ENCODE data around the gene SBF1.

SBF1 gene

DNA sequence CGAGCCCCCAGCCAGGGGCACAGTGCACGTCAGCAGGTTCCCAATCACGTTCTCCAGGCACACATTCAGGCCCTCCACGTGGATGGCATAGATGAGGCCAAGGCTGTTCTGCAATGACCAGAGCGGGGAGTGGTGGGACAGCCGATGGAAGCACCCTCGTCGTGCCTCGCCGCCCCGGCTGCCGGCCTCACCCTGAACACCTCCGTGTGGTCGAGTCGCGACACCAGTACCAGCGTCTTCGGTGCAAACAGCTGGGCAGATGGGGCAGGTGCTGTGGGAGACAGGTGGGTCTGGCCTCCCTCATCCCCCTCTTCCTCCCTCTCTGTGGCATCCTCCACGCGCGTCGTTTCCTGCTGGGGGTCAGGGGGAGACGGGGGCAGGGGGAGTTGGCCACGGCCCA lies 7.5 kb downstream of the SBF1 start:
- FAIRE-seq: no peak

DNA sequence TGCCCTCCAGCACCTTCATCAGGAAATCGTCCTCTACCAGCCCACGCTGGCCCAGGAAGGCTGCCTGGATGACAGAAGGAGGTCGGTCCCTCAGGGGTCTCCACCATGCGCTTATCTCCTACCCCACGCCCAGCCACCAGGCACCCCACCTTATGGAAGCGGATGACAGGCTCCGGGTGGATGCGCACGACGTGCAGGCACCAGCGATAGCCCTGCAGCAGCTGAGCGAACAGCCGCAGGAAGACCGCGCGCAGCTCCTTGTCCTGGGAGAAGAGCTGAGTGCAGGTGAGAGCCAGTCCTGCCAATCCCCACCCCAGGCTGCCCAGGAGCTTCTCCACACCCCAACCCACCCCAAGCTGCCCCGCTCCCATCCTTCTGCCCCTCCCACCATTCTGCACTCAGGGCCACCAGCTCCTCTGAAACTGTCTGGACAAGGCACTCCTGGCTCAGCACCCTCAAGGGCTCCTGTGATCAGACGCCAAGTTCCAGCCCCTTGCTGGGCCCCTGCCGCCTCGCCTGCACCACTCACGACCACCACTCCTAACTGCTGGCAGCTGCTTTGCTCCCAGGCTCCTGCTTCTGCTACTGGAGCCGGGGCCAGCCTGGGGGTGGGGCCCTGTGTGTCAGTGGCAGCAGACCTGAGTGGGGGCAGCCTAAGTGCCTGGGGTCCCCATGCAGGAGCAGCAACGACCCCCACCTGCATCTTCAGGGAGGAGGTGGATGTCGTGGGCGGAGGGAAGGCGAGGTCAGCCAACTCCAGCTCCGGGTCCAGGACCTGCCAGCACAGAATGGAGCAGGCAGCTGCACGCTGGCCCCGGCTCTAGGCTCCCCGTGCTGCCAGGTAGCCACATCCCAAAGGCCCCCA lies 9.5 kb downstream of the SBF1 start:
- no peak for FAIRE-seq

DNA sequence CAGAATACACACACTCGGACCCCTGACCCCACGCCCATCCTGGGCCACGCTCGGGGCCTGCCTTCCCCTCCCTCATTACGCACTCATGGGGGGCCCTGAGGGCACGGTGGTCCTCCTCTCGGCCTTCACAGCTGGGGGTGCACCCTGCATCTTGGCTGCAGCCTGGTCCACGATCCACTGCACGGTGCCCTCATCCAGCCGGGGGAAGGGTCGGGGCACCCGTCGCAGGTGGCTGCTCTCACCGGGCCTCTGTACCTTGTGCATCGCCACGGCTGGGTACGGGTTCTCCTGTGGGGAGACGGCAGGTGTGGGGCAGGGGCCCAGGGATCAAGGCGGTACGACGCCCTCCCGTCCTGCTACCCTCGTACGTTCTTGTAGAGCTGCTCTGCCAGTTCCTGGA lies 10.4 kb downstream of the SBF1 start:
- no peak for FAIRE-seq

DNA sequence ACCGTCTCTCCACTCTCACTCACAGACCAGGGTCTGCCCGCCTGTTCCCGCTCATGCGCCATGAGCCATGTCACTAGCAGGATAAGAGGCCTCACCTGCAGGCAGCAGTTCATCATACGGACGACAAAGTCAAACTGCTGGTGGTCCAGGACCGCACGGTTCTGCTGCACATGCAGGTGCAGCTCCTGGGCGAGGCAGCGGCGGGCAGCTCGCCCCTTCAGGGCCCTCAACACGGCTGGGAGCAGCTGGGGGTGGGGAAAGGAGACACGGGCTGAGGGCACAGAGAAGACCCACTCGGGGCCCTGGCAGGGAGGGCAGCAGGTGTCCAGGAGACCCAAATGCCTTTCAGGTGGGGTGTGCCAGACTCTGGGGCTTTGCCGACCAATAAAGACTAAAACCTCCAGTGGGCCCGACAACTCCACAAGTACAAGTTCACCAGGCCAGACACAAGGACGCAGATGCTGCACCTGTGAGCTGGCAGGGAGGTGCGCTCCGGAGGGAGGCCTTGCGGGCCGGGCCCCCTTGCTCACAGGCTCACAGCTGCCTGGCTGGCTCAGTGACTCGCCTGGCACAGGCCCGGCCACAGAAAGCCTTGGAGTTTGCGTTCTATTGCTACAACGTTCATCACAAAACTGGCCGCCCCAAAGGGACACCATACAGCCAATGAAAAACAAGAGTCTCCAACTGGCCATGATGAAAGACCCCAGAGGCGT lies 11.5 kb downstream of the SBF1 start:
- FAIRE-seq: no peak

DNA sequence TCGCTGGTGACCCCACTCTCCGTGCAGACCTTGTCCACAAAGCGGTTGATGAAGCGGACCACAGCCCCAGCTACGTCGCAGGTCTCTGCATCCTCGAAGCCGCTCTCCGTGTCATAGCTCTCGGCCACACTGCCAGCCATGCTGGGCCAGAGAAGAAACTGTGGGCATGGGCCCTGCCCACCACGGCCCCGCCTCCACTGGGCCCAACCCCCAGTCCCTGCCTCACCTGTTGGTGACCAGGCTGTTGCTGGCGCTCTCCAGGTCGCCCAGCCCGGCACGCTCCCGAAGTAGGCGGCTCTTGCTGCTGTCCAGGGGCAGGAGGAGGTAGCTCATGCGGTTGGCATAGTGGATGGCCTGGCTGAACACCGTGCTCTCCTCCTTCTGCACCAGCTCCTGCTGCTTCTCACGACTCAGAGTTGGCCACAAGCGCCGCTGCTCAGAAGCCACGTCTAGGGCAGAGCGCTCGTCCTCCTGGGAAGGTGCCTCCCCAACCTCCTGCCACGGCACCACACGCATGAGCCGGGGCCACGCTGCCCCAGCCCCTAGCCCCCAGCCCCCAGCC lies 12.8 kb downstream of the SBF1 start:
- no peak for FAIRE-seq

DNA sequence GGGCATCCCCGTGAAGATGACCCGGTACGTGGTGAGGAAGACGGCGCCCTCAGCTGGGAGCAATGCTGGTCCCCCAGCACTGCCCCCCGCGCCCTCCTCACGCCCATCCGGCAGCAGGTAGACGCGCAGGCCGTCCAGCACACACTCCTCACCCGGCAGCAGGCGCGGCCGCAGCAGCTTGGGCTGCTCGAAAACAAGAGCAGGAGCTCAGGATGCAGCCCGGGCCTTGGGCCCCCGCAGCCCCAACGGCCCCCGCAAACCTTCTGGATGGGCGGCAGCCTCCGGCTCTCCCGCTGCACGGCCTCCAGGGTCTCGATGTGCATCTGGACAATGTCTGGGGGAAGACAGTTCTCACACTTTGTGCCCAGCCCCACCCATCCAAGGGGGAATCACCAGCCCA lies 13.3 kb downstream of the SBF1 start:
- FAIRE-seq: no peak

DNA sequence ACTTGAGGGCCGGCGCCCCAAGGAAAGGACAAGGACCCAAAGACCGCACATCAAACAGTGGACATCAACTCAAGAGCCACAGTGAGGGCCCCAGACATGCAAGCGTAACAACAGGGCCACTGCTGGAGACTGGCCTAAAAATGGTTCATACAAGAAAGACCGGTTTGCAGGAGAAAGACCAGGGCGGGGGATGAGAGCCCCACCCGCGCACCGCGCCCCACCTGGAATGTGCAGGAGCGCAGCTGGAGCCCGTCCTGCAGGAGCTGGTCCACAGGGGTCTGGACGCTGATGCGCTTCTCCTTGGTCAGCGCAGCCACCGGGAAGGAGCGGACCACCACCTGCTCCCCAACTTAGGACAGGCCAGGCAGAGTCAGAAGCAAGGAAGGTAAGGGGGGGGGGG lies 13.9 kb downstream of the SBF1 start:
- FAIRE-seq: no peak

DNA sequence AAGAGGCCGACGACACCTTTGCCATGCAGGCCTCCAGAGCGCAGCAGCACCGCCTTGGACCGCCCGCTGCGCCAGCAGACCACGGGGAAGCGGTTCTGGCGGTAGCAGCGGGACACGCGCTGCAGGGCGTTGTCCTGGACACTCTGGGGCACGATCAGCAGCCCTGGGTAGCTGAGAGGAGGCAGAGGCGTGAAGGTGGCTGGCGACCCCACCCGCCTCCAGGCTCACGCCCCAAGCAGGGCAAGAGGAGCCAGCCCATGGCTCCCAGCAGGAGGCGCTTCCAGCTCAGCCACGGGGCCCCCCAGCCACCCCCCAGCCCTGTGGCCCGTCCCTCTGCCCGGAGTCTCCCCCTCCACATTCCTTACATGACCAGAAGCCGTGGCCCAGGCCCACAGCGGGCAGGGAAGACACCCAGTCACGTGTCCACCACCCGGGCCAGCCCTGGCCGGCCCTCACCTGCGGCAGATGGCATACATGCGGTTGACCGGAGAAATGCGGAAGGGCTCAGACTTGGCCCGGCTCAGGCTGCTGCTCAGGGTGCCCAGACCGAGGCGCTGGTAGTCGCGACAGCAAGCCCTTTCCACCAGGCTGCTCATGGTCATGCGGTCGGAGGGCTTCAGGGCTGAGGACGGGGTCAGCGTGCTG lies 15.2 kb downstream of the SBF1 start:
- no peak for FAIRE-seq

DNA sequence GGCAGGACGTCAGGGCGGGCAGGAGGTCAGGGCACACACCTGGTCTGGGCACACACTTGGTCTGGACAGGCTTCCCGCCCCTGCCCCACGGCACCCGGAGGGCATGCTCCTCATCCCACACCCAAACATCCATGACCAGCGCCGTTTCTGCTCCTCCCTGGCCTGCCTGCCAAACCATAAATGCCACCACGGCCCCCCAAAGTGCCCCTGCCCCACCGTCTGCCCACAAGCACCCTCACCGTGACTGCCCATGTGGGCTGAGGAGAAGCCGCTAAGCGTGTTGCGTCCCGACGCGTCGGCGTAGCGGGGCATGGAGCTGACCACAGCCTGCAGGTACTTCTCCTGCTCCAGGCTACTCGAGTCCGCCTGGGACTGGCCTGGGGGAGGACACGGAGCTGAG lies 15.8 kb downstream of the SBF1 start:
- FAIRE-seq: no peak

DNA sequence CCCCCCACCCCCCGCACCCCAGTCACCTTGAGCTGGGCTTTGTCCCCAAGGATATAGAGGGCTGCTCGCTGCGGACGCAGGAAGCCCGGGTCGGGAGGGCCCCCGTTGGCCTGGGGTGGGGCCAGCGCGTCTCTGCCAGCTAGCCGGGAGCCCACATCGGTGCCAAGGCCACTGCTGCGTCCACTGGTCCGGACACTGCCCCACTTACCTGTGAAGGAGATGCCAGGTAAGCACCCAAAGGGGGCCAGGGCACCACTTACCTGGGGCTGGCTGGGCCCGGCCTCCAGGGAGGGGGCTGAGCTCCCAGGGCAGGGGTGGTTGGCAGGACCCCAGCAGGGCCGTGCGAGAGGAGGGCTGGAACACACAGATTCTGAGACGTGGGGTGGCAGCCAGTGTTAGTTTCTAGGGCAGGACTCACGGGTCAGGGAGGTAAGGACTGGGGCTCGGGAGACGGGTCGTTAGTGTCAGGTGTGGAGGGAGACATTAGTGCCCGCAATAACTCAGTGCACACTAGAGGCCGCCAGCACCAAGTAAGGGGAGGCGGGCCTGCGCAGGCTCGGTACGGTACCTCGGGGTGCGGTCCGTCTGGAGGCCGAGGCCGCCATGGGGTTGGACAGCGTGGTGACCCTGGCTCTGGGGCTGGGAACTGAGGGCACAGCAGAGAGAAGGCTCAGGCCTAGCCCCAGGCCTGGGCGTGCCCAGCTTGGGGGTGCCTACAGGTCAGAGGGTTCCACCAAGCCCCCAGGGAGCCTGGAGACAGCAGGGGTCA lies 18.2 kb downstream of the SBF1 start:
- FAIRE-seq: no peak

DNA sequence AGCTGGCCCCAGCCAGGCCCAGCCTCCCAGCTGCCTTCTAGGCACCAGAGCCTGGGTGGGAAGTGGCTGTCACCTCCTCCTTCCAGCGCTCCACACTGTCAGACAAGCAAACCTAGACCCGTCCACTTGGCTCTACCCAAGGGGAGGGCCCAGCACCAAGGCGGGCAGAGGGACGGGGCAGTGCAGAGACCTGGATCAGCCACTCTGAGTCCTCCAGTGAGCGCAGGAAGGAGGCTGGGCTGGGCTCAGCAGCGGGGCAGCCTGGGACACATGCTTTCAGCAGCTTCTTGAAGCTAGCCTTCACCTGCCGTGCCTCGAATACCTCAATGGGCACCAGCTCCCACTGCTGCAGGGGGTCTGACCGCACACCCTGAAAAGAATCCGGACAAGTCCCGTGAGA lies 18.8 kb downstream of the SBF1 start:
- no peak for FAIRE-seq

DNA sequence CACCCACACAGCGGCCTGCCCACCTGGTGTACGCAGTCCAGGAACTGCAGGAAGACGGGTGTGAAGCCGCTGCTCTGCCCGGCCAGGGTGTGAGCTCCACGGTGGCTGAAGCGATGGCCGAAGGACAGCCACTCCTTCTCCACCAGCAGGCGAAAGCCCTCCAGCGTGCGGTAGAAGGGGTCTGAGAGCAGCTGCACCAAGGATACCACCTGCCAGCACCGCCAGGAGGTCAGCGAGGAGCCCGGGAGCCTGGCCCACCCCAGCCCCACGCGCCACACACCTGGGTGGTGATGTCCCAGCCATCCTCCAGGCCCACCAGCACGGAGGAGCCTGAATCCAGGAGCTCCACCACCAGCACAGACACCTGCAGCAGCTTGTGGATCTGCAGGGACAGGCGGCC lies 19.6 kb downstream of the SBF1 start:
- FAIRE-seq: no peak

DNA sequence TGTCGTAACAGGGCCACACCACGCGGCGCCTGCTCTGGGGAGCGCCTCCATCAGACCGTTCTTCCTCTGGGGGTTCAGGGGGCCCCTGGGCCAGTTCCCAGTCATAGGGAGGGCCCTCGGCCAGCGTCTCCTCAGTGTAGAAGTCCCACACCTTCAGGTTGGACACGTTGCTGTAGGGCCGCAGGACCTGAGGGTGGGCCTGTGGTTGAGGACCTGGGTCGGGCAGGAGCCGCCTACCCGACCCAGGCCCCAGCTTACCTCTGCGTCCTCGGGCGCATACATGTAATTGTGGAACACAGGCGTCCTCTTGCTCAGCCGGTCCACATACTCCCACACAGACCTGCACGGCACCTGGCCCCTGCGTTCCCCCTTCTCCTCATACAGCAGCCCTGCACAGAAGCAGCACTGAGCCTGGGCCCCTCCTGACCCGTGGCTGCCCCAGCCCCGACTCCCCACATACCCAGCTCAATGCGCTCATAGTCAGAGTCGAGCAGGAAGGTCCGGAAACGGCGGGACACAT lies 20.2 kb downstream of the SBF1 start:
- no peak for FAIRE-seq

DNA sequence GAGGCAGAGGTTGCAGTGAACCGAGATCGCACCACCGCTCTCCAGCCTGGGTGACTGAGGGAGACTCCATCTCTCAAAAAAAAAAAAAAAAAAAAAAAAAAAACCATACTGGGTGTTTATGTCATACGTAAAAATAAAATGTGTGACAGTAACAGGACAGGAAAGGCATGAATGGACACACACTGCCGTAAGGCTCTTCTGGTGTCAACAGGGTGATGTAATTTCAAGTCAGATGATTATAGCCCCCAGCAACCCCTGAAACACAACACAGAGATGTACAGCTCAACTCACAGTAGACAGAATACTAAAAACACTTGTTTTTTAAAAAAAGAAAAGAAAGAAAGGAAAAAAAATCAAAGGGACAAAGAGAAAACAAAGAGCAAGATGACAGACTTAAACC lies 22.2 kb downstream of the SBF1 start:
- FAIRE-seq: no peak

DNA sequence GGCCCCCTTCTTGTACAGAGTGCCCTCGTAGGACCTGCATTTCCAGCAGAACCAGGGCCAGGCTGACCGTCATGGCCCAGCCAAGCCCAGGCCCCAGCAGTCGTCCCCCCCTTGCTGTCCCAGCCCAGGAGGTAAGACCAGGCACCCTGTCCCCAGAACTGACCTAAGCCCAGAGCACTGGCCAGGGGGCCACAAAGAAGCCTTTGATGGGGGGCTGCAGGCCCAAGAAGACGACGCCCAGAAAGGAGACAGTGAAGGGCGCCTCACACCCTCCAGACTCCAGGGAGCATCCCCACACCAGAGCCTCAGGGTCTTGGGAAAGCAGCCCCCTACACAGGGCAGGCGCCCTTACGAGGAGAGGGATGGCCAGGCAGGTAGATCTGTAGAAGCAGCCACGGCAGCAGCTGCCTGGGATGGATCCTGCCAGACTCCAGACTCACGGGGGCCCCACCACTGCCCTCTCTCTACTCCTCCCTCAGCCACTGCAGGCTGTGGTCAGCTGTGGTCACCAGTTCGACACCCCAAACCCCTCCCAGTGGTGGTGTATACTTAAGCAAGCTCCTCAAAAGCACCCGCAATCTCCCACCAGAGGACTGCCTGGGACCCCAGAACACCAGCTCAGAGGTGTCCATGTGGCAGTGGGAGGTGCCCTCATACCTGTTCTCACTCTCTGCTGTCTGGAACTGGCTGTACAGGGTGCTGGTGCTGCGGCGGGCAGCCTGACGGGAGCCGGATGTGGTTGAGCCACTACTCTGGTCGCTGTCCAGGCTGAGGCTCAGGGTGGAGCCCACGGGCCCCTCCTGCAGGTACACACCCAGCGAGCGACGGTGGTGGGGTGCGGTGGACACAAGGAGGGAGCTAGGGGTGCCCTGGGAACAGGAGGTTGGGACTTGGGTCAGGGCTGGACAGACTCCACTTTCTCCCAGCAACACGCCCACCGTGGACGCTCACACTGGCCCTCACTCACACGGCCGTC lies 27.0 kb downstream of the SBF1 start:
- no peak for FAIRE-seq

DNA sequence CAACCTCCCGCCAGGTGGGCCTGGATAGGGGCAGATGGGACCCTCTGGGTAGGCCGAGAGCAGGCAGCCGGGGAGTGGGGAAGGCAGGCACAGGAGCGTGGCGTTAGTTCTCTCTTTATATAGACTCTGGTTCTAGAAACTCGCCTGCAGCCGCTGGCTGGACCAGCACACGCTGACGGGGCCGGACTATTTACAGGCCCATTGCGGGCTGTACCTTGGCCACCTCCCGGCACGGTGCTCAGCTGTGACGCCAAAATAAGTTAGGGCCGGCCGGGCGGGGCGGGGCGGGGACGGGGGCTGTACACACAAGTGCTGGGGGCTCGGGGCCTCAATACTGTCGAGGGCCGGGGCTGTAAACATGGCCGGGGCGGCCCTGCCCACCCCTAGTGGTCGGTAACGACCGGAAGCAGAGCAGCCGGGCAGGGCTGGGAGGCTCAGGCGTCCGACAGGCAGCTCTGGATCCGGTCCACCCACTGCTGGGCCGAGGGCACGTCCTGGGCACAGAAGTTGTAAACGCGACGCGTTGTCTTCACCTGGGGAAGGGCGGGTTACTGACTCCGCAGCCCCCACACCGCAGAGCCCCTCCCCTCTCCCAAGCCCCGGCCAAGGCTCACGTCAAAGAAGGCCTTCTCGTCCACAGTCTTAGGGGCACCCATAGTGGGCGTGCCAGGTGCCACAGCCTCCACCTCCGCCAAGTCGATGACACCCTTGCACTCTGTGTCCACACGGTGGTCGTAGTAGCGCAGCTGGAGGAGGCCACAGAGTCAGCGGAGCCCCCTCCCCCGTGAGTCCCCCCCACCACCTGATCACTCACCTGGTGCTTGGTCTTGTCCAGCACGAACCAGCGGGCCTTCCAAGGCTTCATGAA lies 27.9 kb downstream of the SBF1 start:
- FAIRE-seq: no peak

DNA sequence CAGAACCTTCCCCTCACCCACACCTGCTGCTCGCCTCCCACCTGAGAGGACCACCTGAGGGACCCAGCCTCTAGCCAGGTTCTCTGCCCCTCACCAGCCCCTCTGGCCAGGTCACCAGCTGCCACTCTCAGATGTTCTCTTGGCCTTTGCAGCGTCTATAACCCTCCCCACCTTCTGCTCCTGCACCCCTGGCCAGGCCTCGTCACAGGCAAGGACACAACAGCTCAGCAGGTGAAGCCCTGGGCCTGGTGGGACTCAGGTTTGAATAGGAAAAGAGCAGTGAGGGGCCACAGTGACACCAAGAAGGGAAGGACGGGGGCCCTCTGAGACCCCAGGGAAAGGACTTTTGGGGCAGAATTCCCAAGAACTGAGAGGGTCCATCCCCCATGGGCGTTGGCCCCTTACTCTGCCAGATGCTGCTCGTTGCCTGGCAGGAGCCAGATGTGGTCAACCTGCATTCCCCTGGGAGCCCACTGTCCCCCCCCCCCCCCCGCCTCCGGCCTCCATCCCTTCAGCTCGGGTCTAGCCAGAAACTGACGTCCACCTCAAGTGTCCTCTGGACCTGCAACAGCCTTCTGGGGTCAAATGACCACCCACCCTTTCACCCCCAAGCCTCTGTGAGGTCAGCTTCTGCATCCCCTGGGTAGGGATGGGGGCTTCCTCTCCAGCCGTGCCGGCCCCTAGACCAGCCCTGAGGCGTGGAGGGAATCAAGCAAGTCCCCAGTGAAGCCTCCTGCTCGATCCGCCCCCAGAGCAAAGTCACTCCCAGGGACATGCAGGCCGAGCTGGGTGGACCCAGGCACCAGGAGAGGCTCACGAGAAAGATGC lies 28.7 kb downstream of the SBF1 start:
- no peak for FAIRE-seq

DNA sequence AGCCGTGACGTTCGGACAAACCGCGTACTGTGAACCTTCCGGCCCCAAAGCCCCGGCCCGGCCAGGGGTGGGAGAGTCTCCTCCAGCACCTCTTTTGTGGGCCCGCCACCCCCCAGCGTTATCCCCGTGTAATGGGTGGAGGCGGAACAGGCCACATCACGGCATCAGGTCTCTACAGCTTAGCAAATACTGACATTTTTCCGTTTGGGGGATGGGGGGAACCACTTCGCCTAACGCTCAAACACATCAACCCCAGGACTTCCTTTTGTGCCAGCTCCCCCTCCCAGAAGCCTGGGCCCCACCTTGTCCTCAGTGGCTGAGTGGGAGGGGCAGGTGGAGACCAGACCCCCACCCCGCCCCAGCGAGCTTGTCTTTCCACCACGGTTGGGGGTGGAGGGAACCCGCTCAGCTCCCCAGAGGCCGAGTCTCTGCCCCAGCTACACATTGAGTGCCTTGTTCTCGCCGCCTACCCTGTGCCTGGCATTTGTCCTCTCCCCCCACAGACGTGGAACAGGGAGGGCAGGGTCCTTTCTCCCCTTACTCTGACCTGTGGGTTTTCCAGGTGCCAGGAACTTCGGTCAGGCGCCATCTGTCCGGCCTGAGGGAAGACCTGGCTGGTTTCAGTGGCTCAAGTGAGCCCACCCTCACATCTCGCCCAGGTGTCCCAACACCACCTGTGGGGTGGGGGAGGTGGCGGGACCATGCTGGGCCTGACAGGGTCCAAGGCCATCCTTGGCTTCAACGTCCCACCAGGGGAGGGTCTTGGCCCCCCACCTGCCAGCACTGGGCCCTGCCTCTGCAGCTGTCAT lies 29.6 kb downstream of the SBF1 start:
- no peak for FAIRE-seq

DNA sequence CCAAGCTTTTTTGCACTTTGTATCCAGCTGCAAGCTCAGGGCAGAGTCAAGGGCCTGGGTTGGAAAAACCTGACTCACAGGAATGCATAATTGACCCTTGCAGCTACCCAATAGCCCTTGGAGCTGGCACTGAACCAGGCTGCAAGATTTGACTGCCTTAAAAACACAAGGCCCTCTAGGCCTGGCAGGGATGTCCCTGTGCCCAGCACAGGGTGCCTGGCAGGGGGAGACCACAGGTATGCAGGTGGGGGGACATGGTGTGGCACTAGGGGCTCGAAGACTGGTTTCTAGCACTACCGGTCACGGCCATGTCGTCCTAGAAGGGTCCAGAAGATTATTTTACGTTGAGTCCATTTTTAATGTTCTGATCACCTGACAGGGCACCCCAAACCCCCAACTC lies 30.2 kb downstream of the SBF1 start:
- FAIRE-seq: no peak

Data from islet of Langerhans (tissue), 1 donor.